Left lobe of liver (tissue), 2 donors: ENCODE data around the gene NDUFA5. TPM values are rescaled to one million over a fixed set of nuclear protein-coding genes. Genes with fewer than 3 reads are reported as not detected.

Experiments
- ATAC-seq: fragments of 200-7000 bp; cut with Tn5 transposase; one replicate; pipeline ENCODE4 v1.9.1; 2020; ENCODE audit warnings: mild to moderate bottlenecking, moderate library complexity
- DNase-seq: peaks from one replicate; pipeline ENCODE4 v3.0.0-alpha.2; 2020; ENCODE audit warnings: low spot score
- total RNA-seq: library from RNA; stranded (reverse); gene quantifications from one replicate; pipeline ENCODE4 v1.2.1, GENCODE V29; 2021
- donor health status: DM: no; HTN: no; CAD: no; lungs with moderate emphysema.
- donor health status: DM: no; HTN: yes; CAD: no.

Gene NDUFA5
- 41.3 TPM for total RNA-seq

GRCh38 chr7:123557398-123558288, at the start of gene NDUFA5:
Gene NDUFA5 (minus strand): TSS chr7:123557818. CDS start chr7:123557795, 23 bp downstream.
- peak; percentile 97 for DNase-seq
- peak; percentile 100 for ATAC-seq

- DNase-seq, result no peak
- peak; percentile 68 for ATAC-seq
Measured at GRCh38 chr7:123604739-123605138, 47.1 kb upstream of the NDUFA5 start.

DNA sequence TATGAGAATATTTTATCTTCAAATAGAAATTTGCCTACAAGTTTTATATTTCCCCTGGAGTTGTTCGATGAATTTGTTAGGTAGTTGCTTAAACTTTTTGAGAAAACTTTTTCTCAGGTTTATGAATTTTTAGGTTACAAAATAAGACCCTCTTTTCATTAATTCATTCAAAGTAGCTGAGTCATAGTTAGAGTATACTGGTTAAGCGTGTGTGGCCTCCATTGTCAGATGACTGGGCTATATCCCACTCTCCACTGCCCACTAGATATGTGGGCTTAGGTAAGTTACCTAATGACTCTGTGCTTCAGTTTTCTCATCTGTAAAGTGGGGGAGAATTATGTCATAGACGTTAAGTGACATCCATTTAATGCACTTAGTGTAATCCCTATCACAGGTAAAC, 45.0 kb upstream of the NDUFA5 start:
- DNase-seq (no peak), ATAC-seq (no peak)

DNA sequence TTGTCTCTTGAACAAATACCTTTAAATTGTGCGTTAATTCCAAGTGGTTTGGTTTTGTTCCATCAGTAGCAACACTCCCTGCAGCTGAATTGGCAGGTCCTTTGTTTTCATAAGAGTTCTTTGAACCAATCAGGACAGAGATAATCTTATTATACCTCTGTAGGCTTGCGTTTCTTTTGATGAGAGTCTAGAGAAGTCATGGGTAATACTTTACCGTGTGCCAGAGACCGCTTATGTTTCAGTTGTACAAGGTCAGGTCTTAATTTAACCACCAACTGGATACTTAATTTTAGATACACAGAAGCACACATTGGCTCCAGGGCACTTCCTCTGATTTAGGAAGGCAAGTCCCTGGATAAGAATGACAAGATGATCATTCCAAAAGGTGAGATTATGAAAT, 43.9 kb upstream of the NDUFA5 start, which contains the start of gene ASB15:
ASB15 (plus strand) TSS at position 292 of the 400 bp plus-strand sequence. CDS start 12,682 bp downstream, outside the sequence.
- no peak for ATAC-seq
- DNase-seq, result no peak

DNA sequence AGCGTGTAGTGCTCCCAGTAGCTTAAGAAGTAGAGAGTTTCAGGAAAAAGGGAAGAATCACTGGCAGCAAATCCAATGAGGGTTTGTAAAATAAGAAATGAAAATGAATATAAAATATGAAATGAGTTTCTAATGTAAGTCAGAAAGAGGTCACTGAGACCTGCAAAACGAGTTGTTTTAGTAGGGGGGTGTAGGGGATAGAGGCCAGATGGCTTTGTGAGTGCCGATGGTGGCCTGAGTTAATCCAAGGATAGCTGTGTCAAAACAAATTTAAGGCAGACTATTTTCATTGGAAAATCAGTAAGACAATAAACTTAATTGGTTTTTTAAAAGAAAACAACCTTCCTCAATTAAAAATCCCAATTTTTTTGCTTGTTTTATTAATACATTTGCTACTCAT, 43.3 kb upstream of the NDUFA5 start:
- ATAC-seq (no peak), DNase-seq (no peak)

DNA sequence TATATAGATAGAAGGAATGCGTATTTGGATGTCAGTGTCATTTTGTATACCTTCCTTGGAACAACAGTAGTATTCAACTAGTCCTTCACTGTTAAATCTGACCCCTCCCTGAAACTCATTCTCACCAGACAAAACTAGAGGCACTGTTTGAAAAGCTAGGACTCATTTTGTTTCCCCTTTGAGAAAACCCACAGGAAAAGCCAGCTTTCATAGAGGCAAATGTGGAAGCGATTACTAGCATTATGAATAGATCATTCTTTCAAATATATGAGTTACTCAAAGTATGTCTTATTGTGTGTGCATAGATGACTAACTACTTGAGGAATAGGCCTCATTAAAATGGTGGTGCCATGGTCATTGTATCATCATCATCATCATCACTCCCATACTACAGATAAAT, 42.1 kb upstream of the NDUFA5 start:
- DNase-seq (no peak), ATAC-seq (no peak)

DNA sequence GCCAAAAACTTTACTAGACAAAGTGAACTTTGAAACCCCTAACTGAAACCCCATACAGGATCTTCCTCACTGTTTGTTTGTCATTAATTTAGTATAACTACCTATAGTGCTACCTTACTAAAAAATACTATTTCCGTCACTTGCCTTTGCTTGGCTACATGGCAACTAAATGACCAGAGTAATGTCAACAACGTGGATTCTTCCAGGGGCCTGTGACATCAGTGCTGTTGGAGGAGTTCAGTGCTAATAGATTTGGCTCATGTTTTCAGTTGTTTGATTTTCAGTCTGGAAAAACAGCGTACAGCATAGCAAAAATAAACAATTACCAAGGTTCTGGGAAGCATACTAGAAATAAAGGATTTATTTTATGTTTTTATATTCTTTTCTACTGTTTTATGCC, 41.0 kb upstream of the NDUFA5 start:
- no peak for DNase-seq

DNA sequence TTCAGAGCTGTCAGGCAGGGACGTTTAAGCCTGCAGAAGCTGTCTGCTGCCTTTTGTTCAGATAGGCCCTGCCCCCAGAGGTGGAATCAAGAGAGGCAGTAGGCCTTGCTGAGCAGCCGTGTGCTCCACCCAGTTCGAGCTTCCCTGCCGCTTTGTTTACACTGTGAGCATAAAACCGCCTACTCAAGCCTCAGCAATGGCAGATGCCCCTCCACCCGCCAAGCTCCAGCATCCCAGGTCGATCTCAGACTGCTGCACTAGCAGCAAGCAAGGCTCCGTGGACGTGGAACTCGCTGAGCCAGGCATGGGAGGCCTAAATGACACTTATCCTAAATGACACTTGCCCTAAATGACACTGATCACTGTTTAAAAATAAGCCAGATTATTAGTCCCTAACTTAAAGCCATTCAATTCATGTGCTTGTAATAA, 37.2 kb upstream of the NDUFA5 start:
- ATAC-seq, result no peak
- no peak for DNase-seq

More for the DNA sequence above, 41.0 kb upstream of the NDUFA5 start:
- ATAC-seq, result peak; percentile 96

DNA sequence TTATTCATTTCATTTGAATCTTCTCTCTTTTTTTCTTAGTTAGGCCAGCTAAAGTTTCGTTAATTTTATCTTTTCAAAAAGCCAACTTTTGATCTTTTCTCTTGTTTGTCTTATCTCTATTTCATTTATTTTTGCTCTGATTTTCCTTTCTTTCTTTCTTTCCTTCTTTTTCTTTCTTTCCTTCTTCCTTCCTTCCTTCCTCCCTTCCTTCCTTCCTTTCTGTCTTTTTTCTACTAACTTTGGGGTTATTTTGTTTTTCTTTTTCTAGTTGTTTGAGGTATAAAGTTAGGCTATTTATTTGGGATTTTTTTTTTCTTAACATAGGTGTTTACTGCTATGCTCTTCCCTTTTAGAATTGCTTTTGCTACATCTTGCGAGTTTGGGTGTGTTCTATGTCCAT, 30.8 kb upstream of the NDUFA5 start:
- ATAC-seq (no peak), DNase-seq (no peak)

DNA sequence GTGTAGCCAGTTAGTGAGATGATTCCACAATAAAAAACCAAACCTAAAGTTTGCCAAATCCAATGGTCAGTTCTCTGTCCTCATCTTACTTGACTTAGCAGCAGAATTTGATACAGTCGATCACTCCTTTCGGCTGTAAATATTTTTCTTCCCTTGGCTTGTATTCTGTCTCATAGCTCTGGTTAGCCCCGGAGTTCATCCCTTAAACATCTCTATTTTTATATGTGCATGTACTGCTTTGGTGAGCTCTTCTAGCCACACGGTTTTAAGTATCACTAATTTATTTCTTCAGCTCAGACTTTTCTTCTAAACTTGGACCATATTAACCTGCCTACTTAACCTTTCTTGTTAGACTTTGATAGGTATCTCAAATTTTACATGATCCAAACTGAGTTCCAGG, 26.2 kb upstream of the NDUFA5 start:
- ATAC-seq (no peak), DNase-seq (no peak)

GRCh38 chr7:123581162-123581459, 23.5 kb upstream of the NDUFA5 start:
- ATAC-seq (peak; percentile 53), DNase-seq (no peak)

- ATAC-seq (peak; percentile 99), DNase-seq (no peak)
Measured at GRCh38 chr7:123580406-123581161, 23.0 kb upstream of the NDUFA5 start.

- ATAC-seq, result no peak
- no peak for DNase-seq
Measured at GRCh38 chr7:123579416-123579815, 21.8 kb upstream of the NDUFA5 start.

GRCh38 chr7:123573896-123574467, 16.4 kb upstream of the NDUFA5 start:
- no peak for ATAC-seq
- DNase-seq, result no peak

GRCh38 chr7:123573341-123573740, 15.7 kb upstream of the NDUFA5 start:
- ATAC-seq, result no peak
- no peak for DNase-seq

DNA sequence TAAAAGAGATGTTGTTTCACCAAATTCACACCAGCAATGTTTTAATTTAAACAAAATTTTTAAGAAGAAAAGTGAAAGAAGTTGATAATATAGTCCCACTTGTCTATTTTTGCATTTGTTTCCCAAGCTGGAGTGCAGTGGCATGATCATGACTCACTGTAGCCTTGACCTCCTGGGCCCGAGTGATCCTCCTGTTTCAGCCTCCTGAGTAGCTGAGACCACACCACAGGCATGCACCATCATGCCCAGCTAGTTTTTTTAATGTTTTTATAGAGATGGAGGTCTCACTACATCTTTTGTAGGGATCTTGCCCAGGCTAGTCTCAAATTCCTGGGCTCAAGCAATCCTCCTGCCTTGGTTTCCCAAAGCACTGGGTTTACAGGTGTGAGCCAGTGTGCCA, 14.1 kb upstream of the NDUFA5 start:
- DNase-seq, result no peak
- no peak for ATAC-seq

DNA sequence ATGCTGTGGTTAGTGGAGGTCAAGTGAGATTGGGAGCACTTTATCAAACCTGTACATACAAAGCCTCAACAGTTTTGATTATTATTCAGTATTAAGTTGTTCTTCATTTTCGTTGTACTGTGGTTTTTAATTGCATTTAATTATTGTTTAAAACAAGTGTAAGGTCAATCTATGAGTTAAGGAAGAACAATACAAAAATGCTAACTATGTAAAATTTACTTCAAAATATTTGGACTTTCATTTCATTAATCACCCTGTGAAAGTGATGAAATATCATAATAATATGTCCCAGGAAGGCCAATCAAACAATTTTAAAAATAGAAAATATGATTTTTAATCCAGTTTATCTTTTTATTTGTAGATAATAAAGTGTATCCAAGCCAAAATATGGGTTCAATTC, 13.6 kb upstream of the NDUFA5 start:
- ATAC-seq (no peak), DNase-seq (no peak)

GRCh38 chr7:123570390-123571182, 13.0 kb upstream of the NDUFA5 start:
- no peak for DNase-seq
- no peak for ATAC-seq

GRCh38 chr7:123569352-123570010, 11.9 kb upstream of the NDUFA5 start:
- no peak for DNase-seq
- no peak for ATAC-seq

DNA sequence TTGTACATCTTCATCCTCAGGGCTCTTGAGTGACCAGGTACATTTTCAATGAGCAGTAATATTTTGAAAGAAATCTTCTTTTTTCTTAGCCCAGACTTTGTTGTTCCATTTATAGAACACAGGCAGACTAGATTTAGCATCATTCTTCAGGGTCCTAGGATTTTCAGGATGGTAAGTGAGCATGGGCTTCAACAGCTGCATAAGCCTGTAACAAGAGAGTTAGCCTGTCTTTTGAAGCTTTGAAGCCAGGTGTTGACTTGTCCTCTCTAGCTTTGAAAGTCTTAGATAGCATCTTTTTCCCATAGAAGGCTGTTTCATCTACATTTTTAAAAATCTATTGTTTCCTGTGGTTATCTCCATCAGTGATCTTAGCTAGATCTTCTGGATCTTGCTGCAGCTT, 4.5 kb upstream of the NDUFA5 start:
- DNase-seq (no peak), ATAC-seq (no peak)
